Thyroid gland (tissue), 4 donors: ENCODE data around the gene MIER2.

ENCODE experiments used
- POLR2A ChIP-seq, 2 donors: fragments of 450-650 bp; IDR thresholded peaks; one replicate each; pipeline ENCODE4 v1.6.1; 2017; ENCODE audit warnings: antibody characterized with exemption in 2 of 2, mild to moderate bottlenecking in 2 of 2, moderate library complexity in 1 of 2
- TF ChIP-seq, protein P1 (sequence below), 6 experiments: fragments of 200-600 bp in 3 of 6; fragments of 450-650 bp in 3 of 6; sonication (generic) in 3 of 6; IDR thresholded peaks; one replicate each; pipeline ENCODE4 v1.5.1; 2016 to 2019; ENCODE audit warnings: antibody characterized with exemption in 6 of 6, mild to moderate bottlenecking in 2 of 6, inconsistent platforms in 1 of 6, moderate library complexity in 1 of 6

DNA sequence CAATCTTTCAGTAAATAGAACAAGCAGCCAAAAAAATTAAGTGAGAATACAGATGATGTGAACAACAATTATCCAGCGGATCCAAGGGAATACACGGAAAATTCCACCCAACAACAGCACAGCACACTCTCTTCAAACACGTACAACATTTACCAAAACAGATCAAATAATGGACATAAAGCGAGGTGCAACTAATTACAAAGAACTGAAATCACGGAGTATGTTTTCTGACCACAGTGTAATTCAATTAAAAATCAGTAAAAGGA is 26.2 kb downstream of the MIER2 start:
- TF ChIP-seq POLR2A (IDR thresholded peaks at IDR 0.05), result no peak
- TF ChIP-seq, protein P1, sequence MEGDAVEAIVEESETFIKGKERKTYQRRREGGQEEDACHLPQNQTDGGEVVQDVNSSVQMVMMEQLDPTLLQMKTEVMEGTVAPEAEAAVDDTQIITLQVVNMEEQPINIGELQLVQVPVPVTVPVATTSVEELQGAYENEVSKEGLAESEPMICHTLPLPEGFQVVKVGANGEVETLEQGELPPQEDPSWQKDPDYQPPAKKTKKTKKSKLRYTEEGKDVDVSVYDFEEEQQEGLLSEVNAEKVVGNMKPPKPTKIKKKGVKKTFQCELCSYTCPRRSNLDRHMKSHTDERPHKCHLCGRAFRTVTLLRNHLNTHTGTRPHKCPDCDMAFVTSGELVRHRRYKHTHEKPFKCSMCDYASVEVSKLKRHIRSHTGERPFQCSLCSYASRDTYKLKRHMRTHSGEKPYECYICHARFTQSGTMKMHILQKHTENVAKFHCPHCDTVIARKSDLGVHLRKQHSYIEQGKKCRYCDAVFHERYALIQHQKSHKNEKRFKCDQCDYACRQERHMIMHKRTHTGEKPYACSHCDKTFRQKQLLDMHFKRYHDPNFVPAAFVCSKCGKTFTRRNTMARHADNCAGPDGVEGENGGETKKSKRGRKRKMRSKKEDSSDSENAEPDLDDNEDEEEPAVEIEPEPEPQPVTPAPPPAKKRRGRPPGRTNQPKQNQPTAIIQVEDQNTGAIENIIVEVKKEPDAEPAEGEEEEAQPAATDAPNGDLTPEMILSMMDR (IDR thresholded peaks at IDR 0.05), result no peak
